Activated B cell treated with CpG ODN at 0.5 μM for 24 hours (primary cell): Measurements from ENCODE around the gene PRIMPOL. TPM values are rescaled to one million over a fixed set of nuclear protein-coding genes. Genes with fewer than 3 reads are reported as not detected.

Source experiments
- ATAC-seq: fragments of 200-7000 bp; cut with Tn5 transposase; one replicate; pipeline ENCODE4 v1.10.0; 2021; ENCODE audit warnings: low read depth, mild to moderate bottlenecking, moderate library complexity
- CTCF ChIA-PET: fragments of 350-600 bp; sonication (Branson Sonifier 250); formaldehyde crosslinking; loops from one replicate; lab custom pipeline; 2021; ENCODE audit warnings: antibody characterized with exemption; lab: Charles Lee
- POLR2A ChIA-PET: fragments of 350-600 bp; sonication (Branson Sonifier 250); formaldehyde crosslinking; loops from one replicate; lab custom pipeline; 2021; ENCODE audit warnings: antibody characterized with exemption; lab: Charles Lee
- DNase-seq: peaks from one replicate; pipeline ENCODE4 v3.0.0; 2022
- H3K27ac Mint-ChIP-seq: one replicate; pipeline ENCODE4 v1.8.0; 2020; ENCODE audit warnings: mixed read lengths
- H3K27me3 Mint-ChIP-seq: one replicate; pipeline ENCODE4 v1.8.0; 2021; ENCODE audit warnings: mixed read lengths
- H3K36me3 Mint-ChIP-seq: one replicate; pipeline ENCODE4 v1.8.0; 2021; ENCODE audit warnings: low read depth, mixed read lengths
- H3K4me1 Mint-ChIP-seq: one replicate; pipeline ENCODE4 v1.8.0; 2021; ENCODE audit warnings: mixed read lengths
- H3K4me3 Mint-ChIP-seq: one replicate; pipeline ENCODE4 v1.8.0; 2020; ENCODE audit warnings: mild to moderate bottlenecking, mixed read lengths
- H3K9me3 Mint-ChIP-seq: one replicate; pipeline ENCODE4 v1.8.0; 2020; ENCODE audit warnings: mixed read lengths
- intact Hi-C: fragments of 100-400 bp; cut with micrococcal nuclease; formaldehyde crosslinking; loops from one replicate; pipeline ENCODE4 v1.15.1; 2024
- total RNA-seq: library from RNA; stranded (reverse); gene quantifications from 2 replicates; pipeline ENCODE4 v1.2.3, GENCODE V29; 2022
- TF ChIP-seq, protein P1 (sequence below): fragments of 200-600 bp; IDR thresholded peaks from one replicate; pipeline ENCODE4 v1.8.0; 2022; ENCODE audit warnings: antibody characterized with exemption, mild to moderate bottlenecking

Gene PRIMPOL
- total RNA-seq, 1 donor from 2014 or later = 11.6 TPM

DNA sequence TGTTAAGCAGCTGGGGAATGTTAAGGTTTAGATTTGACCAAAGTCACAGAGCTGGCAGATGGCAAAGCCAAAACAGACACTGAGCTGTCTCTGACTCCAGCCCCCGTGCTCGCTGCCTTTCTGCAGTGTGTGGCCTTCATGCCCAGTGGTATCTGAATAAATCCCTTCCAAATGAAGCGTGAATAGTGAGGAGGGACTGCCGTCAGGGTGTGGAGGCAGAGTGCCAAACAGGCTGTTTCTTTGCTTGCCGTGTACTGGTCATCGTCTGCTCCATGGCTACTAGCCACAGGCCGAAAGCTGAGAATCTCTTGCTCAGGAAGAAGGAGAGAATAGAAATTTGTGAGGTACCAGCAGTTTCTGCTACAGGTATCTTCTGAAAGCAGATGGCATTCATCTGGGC, 19.7 kb downstream of the PRIMPOL start:
- Mint-ChIP-seq H3K27me3 (no peaks in the 10 kb centered on the region), H3K4me3 (no peak overlapping the region), H3K4me1 (peaks cover 8% of the 10 kb centered on the region), H3K9me3 (no peaks in the 10 kb centered on the region), H3K27ac (no peak overlapping the region), H3K36me3 (peaks cover 55% of the 10 kb centered on the region)
- DNase-seq (no peak), ATAC-seq (no peak)
- POLR2A ChIA-PET = no interaction called here
- CTCF ChIA-PET = no interaction called here
- intact Hi-C loops = no loop called here
- TF ChIP-seq, protein P1, sequence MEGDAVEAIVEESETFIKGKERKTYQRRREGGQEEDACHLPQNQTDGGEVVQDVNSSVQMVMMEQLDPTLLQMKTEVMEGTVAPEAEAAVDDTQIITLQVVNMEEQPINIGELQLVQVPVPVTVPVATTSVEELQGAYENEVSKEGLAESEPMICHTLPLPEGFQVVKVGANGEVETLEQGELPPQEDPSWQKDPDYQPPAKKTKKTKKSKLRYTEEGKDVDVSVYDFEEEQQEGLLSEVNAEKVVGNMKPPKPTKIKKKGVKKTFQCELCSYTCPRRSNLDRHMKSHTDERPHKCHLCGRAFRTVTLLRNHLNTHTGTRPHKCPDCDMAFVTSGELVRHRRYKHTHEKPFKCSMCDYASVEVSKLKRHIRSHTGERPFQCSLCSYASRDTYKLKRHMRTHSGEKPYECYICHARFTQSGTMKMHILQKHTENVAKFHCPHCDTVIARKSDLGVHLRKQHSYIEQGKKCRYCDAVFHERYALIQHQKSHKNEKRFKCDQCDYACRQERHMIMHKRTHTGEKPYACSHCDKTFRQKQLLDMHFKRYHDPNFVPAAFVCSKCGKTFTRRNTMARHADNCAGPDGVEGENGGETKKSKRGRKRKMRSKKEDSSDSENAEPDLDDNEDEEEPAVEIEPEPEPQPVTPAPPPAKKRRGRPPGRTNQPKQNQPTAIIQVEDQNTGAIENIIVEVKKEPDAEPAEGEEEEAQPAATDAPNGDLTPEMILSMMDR = no peak

- no peak overlapping the region for H3K4me3 Mint-ChIP-seq
- no peaks in the 10 kb centered on the region for H3K27me3 Mint-ChIP-seq
- TF ChIP-seq, protein P1 = no peak
- no peak overlapping the region for H3K27ac Mint-ChIP-seq
- no peak for ATAC-seq
- ChIA-PET CTCF (no interaction called here), POLR2A (interaction anchor here (0.6 kb wide), 1 partner anchor 362 kb away, joined by 5 read pairs; no protein-coding TSS in a partner anchor)
- H3K36me3 Mint-ChIP-seq = peaks cover 59% of the 10 kb centered on the region
- no peak for DNase-seq
- H3K9me3 Mint-ChIP-seq = no peaks in the 10 kb centered on the region
- H3K4me1 Mint-ChIP-seq = peaks cover 8% of the 10 kb centered on the region
- intact Hi-C loops = no loop called here
These were observed 21.6 kb downstream of the PRIMPOL start for GRCh38 chr4:184671101-184671500.

DNA sequence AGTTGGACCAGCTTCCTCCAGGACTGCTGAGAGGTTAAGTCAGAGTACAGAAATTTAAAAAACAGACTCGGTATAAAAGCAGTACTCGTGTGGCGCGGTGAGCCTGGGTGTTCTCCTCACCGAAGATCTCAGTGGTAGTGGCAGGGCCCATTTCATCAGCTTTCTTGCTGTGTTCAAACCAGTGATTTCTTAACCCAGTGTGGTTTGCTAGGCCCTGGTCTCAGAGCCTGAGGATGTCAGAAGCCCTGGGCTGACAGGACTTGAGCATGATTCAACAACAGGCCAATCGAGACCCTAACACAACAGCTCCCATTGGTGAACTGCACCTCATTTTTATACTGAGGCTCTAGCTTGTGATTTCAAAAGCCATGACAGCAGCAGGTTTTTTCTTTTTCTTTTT, 23.2 kb downstream of the PRIMPOL start:
- ChIA-PET POLR2A (no interaction called here), CTCF (no interaction called here)
- Mint-ChIP-seq H3K4me1 (peaks cover 8% of the 10 kb centered on the region), H3K27ac (no peak overlapping the region), H3K36me3 (peaks cover 49% of the 10 kb centered on the region), H3K27me3 (no peaks in the 10 kb centered on the region), H3K9me3 (no peaks in the 10 kb centered on the region), H3K4me3 (no peak overlapping the region)
- DNase-seq (no peak), ATAC-seq (no peak)
- TF ChIP-seq, protein P1 = no peak
- intact Hi-C loops = no loop called here

GRCh38 chr4:184674011-184674410, 24.5 kb downstream of the PRIMPOL start:
- no peaks in the 10 kb centered on the region for H3K27me3 Mint-ChIP-seq
- ChIA-PET POLR2A (no interaction called here), CTCF (no interaction called here)
- peaks cover 38% of the 10 kb centered on the region for H3K36me3 Mint-ChIP-seq
- intact Hi-C loops = no loop called here
- H3K9me3 Mint-ChIP-seq = no peaks in the 10 kb centered on the region
- TF ChIP-seq, protein P1 = no peak
- DNase-seq (no peak), ATAC-seq (no peak)
- H3K4me3 Mint-ChIP-seq = no peak overlapping the region
- H3K27ac Mint-ChIP-seq = no peak overlapping the region
- H3K4me1 Mint-ChIP-seq = no peaks in the 10 kb centered on the region

- no peak for DNase-seq
- Mint-ChIP-seq H3K4me1 (no peaks in the 10 kb centered on the region), H3K27me3 (no peaks in the 10 kb centered on the region), H3K9me3 (no peaks in the 10 kb centered on the region), H3K27ac (no peak overlapping the region), H3K4me3 (no peak overlapping the region), H3K36me3 (peaks cover 34% of the 10 kb centered on the region)
- intact Hi-C loops = no loop called here
- ChIA-PET CTCF (no interaction called here), POLR2A (no interaction called here)
- TF ChIP-seq, protein P1 = no peak
- ATAC-seq = no peak
These were observed 25.5 kb downstream of the PRIMPOL start for GRCh38 chr4:184675018-184675417.
